PFSK-1 (cell line): ENCODE data around the gene RNF14.

Source experiments
- FOXP2 ChIP-seq: optimal IDR thresholded peaks from 2 replicates; pipeline ENCODE3; 2011; ENCODE audit warnings: borderline replicate concordance, control low read depth, inconsistent platforms; ENCODE audit not compliant: insufficient read depth; ENCODE audit errors: extremely low read length, extremely low read depth
- POLR2AphosphoS5 ChIP-seq: IDR thresholded peaks from 2 replicates; pipeline ENCODE4 v1.6.1; 2012; ENCODE audit warnings: low read depth, mild to moderate bottlenecking, control low read depth, low read length, moderate library complexity
- SIN3A ChIP-seq: IDR thresholded peaks from 2 replicates; pipeline ENCODE4 v1.6.1; 2012; ENCODE audit warnings: mild to moderate bottlenecking, low read length, moderate library complexity, borderline replicate concordance; ENCODE audit not compliant: insufficient read depth
- TAF1 ChIP-seq: IDR thresholded peaks from 2 replicates; pipeline ENCODE4 v1.6.1; 2012; ENCODE audit warnings: low read length, control low read depth, borderline replicate concordance; ENCODE audit not compliant: insufficient read depth
- TF ChIP-seq, protein P1 (sequence below), 2 experiments: IDR thresholded peaks; 2 replicates each; pipeline versions ENCODE4 v1.6.1 to v1.8.0; 2011 to 2012; ENCODE audit warnings: low read depth in 2 of 2, low read length in 2 of 2, control low read depth in 1 of 2, inconsistent platforms in 1 of 2, mild to moderate bottlenecking in 1 of 2, moderate library complexity in 1 of 2; ENCODE audit not compliant: insufficient read depth in 1 of 2

Gene RNF14

DNA sequence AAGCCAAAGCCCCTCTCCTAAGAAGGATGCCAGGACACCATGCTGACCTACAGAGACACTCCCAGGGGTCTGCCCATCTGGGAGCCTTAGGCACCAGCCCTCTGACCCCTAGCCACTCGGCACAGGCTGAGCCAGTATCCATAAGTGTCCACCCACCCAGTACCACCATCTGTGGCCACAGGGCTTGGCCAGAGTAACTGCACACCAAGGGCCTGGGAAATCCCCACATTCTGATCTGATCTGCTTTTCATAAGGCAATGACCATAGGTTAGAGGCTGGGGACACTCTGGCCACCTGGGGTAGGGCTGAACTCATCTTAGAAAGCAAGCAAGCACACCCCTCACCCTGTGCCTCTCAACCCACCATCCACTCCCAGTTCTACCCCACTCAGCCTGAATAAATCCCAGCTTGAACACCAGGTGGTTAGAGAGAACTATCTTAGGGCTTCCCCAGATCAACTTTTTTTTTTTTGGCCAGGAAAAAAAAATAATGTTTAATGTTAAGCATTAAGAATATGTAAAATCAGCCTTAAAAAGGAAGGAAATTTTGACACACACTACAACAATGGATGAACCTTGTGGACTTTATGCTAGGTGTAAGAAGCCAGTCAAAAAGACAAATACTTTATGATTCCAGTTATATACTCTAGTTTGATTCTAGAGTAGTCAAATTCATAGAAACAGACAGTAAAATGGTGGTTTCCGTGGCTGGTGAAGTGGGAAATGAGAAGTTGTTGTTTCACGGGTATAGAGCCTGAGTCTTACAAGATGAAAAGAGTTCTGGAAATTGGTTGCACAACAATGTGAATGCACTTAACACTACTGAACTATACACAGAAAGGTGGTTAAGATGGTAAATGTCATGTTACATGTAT is 37.7 kb downstream of the RNF14 start:
- TF ChIP-seq FOXP2 (no peak), SIN3A (no peak), TAF1 (no peak), POLR2AphosphoS5 (no peak)

DNA sequence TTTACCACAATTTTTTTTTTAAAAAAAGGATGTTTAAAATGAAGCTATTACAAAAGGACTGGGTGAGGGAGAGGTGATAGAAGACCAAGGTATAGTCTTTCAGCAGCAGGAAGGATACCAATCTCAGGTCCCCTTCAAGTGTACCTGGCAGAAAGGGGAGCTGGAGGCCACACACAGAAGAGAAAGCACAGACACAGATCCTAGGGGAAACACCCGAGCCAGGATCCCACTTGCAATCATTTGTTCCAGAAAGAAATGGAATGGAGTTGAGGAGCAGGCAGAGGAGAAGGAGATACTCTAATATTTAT is 38.3 kb downstream of the RNF14 start:
- TF ChIP-seq TAF1, result no peak
- TF ChIP-seq, protein P1, sequence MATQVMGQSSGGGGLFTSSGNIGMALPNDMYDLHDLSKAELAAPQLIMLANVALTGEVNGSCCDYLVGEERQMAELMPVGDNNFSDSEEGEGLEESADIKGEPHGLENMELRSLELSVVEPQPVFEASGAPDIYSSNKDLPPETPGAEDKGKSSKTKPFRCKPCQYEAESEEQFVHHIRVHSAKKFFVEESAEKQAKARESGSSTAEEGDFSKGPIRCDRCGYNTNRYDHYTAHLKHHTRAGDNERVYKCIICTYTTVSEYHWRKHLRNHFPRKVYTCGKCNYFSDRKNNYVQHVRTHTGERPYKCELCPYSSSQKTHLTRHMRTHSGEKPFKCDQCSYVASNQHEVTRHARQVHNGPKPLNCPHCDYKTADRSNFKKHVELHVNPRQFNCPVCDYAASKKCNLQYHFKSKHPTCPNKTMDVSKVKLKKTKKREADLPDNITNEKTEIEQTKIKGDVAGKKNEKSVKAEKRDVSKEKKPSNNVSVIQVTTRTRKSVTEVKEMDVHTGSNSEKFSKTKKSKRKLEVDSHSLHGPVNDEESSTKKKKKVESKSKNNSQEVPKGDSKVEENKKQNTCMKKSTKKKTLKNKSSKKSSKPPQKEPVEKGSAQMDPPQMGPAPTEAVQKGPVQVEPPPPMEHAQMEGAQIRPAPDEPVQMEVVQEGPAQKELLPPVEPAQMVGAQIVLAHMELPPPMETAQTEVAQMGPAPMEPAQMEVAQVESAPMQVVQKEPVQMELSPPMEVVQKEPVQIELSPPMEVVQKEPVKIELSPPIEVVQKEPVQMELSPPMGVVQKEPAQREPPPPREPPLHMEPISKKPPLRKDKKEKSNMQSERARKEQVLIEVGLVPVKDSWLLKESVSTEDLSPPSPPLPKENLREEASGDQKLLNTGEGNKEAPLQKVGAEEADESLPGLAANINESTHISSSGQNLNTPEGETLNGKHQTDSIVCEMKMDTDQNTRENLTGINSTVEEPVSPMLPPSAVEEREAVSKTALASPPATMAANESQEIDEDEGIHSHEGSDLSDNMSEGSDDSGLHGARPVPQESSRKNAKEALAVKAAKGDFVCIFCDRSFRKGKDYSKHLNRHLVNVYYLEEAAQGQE (IDR thresholded peaks at IDR 0.05; ENCODE audit: insufficient read depth in 1 of 2, low read depth in 2 of 2, low read length in 2 of 2), result no peak
- TF ChIP-seq SIN3A, result no peak
- TF ChIP-seq FOXP2, result no peak
- no peak for TF ChIP-seq POLR2AphosphoS5

DNA sequence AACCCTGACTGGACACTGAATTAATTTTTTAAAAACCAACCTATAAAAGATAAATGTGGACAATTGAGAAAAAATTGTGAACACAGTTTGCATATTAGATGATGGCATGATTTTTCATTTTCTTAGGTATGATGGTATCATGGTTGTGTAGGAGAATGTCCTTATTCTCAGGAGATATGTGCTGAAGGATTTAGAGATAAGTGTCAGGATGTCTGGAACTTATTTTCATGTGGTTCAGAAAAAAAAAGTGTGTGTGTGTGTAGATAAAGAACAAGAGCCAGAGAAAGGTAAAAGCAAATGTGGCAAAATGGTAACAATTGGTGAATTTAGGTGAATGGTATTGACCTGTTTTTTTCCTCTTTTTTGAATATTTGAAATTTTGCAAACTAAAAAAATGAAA is 39.9 kb downstream of the RNF14 start:
- TF ChIP-seq POLR2AphosphoS5 (no peak), FOXP2 (no peak), TAF1 (no peak), SIN3A (no peak)
- TF ChIP-seq, protein P1 (IDR thresholded peaks at IDR 0.05; ENCODE audit: insufficient read depth in 1 of 2, low read depth in 2 of 2, low read length in 2 of 2), result no peak

DNA sequence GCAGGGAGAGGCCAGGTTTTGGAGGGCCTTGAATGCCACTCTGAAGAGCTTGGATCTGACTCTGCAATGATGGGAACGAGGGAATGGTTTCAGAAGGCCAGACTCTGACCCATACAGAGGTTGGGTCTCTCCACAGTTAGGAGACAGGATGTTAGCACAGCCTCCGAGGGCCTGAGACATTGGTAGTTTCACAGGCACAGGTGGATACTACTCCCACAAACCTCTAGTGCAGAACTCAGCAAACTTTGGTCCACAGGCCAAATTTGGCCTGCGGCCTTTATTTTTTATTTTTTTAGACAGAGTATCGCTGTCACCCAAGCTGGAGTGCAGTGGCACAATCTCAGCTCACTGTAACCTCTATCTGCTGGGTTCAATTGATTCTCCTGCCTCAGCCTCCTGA is 41.0 kb downstream of the RNF14 start:
- TF ChIP-seq TAF1 (no peak), FOXP2 (no peak), POLR2AphosphoS5 (no peak), SIN3A (no peak)
- TF ChIP-seq, protein P1 (IDR thresholded peaks at IDR 0.05; ENCODE audit: insufficient read depth in 1 of 2, low read depth in 2 of 2, low read length in 2 of 2), result no peak

DNA sequence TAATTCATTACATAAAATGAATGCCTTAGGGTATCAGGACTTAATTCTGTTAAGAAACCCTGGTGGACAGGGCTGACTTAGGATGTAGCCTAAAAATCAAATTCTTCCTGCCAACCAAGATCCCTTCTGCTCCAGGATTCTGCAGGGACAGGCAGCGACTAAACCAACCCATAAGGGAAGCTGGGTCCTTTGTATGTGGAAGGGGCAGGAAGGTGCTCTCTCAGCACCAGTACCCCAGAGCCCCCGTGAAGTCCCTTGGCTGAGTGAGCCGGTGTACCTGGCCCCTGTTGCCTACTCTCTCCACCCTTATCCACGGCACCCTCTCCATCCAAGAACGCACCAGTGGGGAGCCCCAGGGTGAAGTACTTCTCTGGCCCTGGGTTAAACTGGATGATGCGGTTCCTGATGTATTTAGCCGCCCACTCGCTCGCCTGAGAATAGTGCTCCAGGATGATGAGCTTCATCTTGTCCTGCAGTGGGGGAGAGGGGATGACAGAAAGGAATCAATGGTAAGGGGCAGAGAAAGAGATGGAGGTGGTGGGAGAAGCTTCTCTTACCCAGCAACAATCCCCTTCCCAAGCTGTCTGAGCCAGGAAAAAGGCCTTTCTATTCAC is 42.8 kb downstream of the RNF14 start:
- TF ChIP-seq, protein P1 (IDR thresholded peaks at IDR 0.05; ENCODE audit: insufficient read depth in 1 of 2, low read depth in 2 of 2, low read length in 2 of 2), result no peak
- TF ChIP-seq FOXP2 (no peak), POLR2AphosphoS5 (no peak), TAF1 (no peak), SIN3A (no peak)
